Activated B cell treated with CpG ODN at 0.5 μM for 24 hours (primary cell): ENCODE results near the gene TCTN2. TPM values are rescaled to one million over a fixed set of nuclear protein-coding genes. Genes with fewer than 3 reads are reported as not detected.

ENCODE experiments used
- ATAC-seq: fragments of 200-7000 bp; cut with Tn5 transposase; one replicate; pipeline ENCODE4 v1.10.0; 2021; ENCODE audit warnings: low read depth, mild to moderate bottlenecking, moderate library complexity
- CTCF ChIA-PET: fragments of 350-600 bp; sonication (Branson Sonifier 250); formaldehyde crosslinking; loops from one replicate; lab custom pipeline; 2021; ENCODE audit warnings: antibody characterized with exemption; lab: Charles Lee
- POLR2A ChIA-PET: fragments of 350-600 bp; sonication (Branson Sonifier 250); formaldehyde crosslinking; loops from one replicate; lab custom pipeline; 2021; ENCODE audit warnings: antibody characterized with exemption; lab: Charles Lee
- DNase-seq: peaks from one replicate; pipeline ENCODE4 v3.0.0; 2022
- H3K27ac Mint-ChIP-seq: one replicate; pipeline ENCODE4 v1.8.0; 2020; ENCODE audit warnings: mixed read lengths
- H3K27me3 Mint-ChIP-seq: one replicate; pipeline ENCODE4 v1.8.0; 2021; ENCODE audit warnings: mixed read lengths
- H3K36me3 Mint-ChIP-seq: one replicate; pipeline ENCODE4 v1.8.0; 2021; ENCODE audit warnings: low read depth, mixed read lengths
- H3K4me1 Mint-ChIP-seq: one replicate; pipeline ENCODE4 v1.8.0; 2021; ENCODE audit warnings: mixed read lengths
- H3K4me3 Mint-ChIP-seq: one replicate; pipeline ENCODE4 v1.8.0; 2020; ENCODE audit warnings: mild to moderate bottlenecking, mixed read lengths
- H3K9me3 Mint-ChIP-seq: one replicate; pipeline ENCODE4 v1.8.0; 2020; ENCODE audit warnings: mixed read lengths
- intact Hi-C: fragments of 100-400 bp; cut with micrococcal nuclease; formaldehyde crosslinking; loops from one replicate; pipeline ENCODE4 v1.15.1; 2024
- total RNA-seq: library from RNA; stranded (reverse); gene quantifications from 2 replicates; pipeline ENCODE4 v1.2.3, GENCODE V29; 2022
- TF ChIP-seq, protein P1 (sequence below): fragments of 200-600 bp; IDR thresholded peaks from one replicate; pipeline ENCODE4 v1.8.0; 2022; ENCODE audit warnings: antibody characterized with exemption, mild to moderate bottlenecking

The TCTN2 gene
- total RNA-seq, 1 donor from 2014 or later = 10.3 TPM

DNA sequence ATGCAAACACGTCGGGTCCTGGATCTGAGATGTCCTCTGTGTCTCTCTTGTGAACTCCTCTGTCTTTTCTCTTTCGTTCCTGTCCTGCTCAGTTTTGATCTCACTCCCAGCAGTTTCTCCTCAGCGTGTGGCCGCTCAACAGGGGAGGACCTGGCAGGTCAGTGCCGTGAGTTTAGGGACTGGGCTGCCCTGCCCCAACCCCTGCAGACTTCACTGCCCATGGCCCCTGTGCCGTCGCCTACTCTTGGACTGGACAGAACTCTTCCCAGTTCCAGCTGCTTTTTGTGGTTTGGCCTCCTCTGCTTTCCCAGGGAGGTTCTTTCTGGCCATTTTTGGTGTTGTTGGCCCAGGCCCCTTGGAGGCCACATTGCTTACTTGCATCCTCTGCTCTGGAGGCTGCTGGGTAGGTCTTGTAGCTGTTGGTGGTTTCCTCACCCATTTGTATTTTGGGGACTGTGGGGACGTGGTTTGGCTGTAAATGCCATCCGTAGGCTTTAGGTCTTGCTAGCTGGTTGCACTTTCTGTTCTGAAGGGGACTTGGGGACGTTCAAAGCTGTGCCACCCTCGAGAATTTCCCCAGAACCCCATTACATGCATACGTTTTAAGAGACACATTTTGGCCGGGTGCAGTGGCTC lies 71.1 kb downstream of the TCTN2 start:
- H3K4me3 Mint-ChIP-seq = no peak overlapping the region
- no peaks in the 10 kb centered on the region for H3K9me3 Mint-ChIP-seq
- POLR2A ChIA-PET = interaction anchor here (1.3 kb wide), 1 partner anchor 30 kb away, joined by 4 read pairs; the partner anchor contains the start of gene ATP6V0A2
- H3K27ac Mint-ChIP-seq = peak overlapping the region; percentile 69
- DNase-seq (no peak), ATAC-seq (peak; percentile 21)
- H3K4me1 Mint-ChIP-seq = peaks cover 39% of the 10 kb centered on the region
- CTCF ChIA-PET = no interaction called here
- peaks cover 82% of the 10 kb centered on the region for H3K36me3 Mint-ChIP-seq
- H3K27me3 Mint-ChIP-seq = no peaks in the 10 kb centered on the region
- TF ChIP-seq, protein P1, sequence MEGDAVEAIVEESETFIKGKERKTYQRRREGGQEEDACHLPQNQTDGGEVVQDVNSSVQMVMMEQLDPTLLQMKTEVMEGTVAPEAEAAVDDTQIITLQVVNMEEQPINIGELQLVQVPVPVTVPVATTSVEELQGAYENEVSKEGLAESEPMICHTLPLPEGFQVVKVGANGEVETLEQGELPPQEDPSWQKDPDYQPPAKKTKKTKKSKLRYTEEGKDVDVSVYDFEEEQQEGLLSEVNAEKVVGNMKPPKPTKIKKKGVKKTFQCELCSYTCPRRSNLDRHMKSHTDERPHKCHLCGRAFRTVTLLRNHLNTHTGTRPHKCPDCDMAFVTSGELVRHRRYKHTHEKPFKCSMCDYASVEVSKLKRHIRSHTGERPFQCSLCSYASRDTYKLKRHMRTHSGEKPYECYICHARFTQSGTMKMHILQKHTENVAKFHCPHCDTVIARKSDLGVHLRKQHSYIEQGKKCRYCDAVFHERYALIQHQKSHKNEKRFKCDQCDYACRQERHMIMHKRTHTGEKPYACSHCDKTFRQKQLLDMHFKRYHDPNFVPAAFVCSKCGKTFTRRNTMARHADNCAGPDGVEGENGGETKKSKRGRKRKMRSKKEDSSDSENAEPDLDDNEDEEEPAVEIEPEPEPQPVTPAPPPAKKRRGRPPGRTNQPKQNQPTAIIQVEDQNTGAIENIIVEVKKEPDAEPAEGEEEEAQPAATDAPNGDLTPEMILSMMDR = no peak
- intact Hi-C loops = no loop called here

DNA sequence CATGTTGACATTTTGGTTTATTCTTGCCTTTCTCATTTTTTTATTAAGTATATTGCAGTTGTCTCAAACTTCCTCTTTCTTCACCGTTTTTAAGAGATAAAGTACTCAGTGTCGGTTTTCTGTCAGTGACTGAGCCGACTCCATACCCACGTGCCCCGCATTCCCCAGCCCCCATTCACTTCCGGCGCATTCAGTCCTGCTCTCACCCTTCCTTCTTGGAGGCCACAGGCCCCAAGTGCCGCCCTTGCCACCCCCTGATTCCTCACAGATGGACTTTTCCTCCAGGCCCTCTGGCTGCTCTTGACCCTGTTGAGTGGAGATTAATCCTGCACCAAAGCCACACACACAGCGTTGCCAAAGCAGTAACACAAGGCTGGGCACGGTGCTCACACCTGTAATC lies 72.1 kb downstream of the TCTN2 start:
- intact Hi-C loops = no loop called here
- H3K36me3 Mint-ChIP-seq = peaks cover 82% of the 10 kb centered on the region
- POLR2A ChIA-PET = interaction anchor here (1.3 kb wide), 1 partner anchor 31 kb away, joined by 4 read pairs; the partner anchor contains the start of gene ATP6V0A2
- TF ChIP-seq, protein P1 = no peak
- H3K4me1 Mint-ChIP-seq = peaks cover 30% of the 10 kb centered on the region
- H3K9me3 Mint-ChIP-seq = no peaks in the 10 kb centered on the region
- H3K27ac Mint-ChIP-seq = peak overlapping the region; percentile 88
- DNase-seq = no peak
- CTCF ChIA-PET = no interaction called here
- H3K27me3 Mint-ChIP-seq = no peaks in the 10 kb centered on the region
- ATAC-seq = peak; percentile 57
- peak overlapping the region; percentile 52 for H3K4me3 Mint-ChIP-seq

DNA sequence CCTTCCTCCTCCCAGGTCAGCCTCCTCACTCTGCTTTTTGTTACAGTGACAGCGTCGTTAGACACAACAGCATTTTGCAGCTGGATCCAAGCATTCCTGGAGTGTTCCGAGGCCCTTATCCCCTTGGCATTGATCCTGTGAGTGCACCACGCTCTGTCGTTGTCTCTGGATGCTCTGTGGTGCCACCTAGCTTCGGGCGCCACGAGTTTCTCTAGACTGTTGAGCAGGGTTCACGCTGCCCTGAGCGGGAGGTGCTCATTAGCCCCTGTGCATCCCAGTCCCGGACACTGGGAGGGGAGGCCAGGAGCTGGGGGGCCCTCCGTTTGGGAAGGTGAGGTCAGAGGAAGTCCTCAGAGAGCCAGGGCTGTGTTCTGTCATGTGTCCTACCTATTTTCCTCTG lies 73.9 kb downstream of the TCTN2 start:
- peaks cover 84% of the 10 kb centered on the region for H3K36me3 Mint-ChIP-seq
- CTCF ChIA-PET = no interaction called here
- POLR2A ChIA-PET = interaction anchor here (0.7 kb wide), 1 partner anchor 11 kb away, joined by 3 read pairs; no protein-coding TSS in a partner anchor
- H3K27me3 Mint-ChIP-seq = no peaks in the 10 kb centered on the region
- intact Hi-C loops = no loop called here
- no peak for ATAC-seq
- H3K9me3 Mint-ChIP-seq = no peaks in the 10 kb centered on the region
- H3K4me3 Mint-ChIP-seq = no peak overlapping the region
- H3K27ac Mint-ChIP-seq = no peak overlapping the region
- TF ChIP-seq, protein P1 = no peak
- DNase-seq = no peak
- peaks cover 29% of the 10 kb centered on the region for H3K4me1 Mint-ChIP-seq

DNA sequence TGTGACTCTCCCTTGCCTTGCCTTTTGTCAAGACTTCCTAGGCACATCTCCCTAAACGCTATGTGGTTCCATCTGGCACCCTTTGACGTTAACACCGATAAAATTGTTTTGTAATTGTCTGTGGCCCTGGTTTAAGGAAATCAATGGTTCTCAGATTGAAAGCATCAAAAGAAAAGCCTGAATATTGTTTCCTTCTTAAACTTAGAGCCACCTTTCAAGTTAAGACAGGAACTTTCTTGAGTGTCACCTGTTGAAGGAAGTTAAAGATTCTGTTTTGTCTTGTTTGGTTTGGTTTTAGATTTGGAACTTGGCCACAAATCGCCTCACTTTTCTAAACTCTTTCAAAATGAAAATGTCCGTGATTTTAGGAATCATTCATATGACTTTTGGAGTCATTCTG lies 76.4 kb downstream of the TCTN2 start:
- ChIA-PET POLR2A (no interaction called here), CTCF (no interaction called here)
- TF ChIP-seq, protein P1 = no peak
- peaks cover 22% of the 10 kb centered on the region for H3K4me1 Mint-ChIP-seq
- ATAC-seq (no peak), DNase-seq (no peak)
- H3K27ac Mint-ChIP-seq = no peak overlapping the region
- intact Hi-C loops = no loop called here
- H3K9me3 Mint-ChIP-seq = no peaks in the 10 kb centered on the region
- peaks cover 80% of the 10 kb centered on the region for H3K36me3 Mint-ChIP-seq
- H3K27me3 Mint-ChIP-seq = no peaks in the 10 kb centered on the region
- no peak overlapping the region for H3K4me3 Mint-ChIP-seq

DNA sequence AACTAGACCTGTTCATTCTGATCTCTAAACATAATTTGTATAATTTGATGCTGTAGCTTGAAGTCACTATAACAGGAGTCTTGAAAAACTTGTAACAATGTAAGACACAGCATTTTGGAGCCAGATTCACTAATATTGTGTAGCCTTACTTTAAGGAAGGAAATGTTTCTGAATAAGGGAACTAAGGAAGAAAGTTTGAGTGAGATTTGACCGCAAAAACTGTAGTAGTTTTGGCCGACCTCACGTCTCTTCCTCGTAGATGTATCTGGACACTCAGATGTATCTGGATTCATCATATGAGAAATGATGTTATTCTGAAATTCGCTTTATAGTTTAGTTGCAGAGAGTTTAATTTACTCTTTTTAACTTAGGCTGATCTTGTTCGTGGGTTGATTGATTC lies 77.2 kb downstream of the TCTN2 start:
- TF ChIP-seq, protein P1 = no peak
- H3K4me1 Mint-ChIP-seq = peaks cover 15% of the 10 kb centered on the region
- no peak overlapping the region for H3K4me3 Mint-ChIP-seq
- H3K27me3 Mint-ChIP-seq = no peaks in the 10 kb centered on the region
- intact Hi-C loops = no loop called here
- CTCF ChIA-PET = no interaction called here
- POLR2A ChIA-PET = no interaction called here
- ATAC-seq (no peak), DNase-seq (no peak)
- H3K9me3 Mint-ChIP-seq = no peaks in the 10 kb centered on the region
- H3K36me3 Mint-ChIP-seq = peaks cover 78% of the 10 kb centered on the region
- peak overlapping the region; percentile 5 for H3K27ac Mint-ChIP-seq
